HG02588 (cell line): ENCODE results near the gene SEC14L2.
"Not testable (repeated sequence)": the region's sequence is repeated elsewhere in the genome, so short reads cannot be mapped to it uniquely, and the experiment has no call there.

Experiments
- ATAC-seq: cut with Tn5 transposase; IDR thresholded peaks from one replicate; pipeline ENCODE4 v1.9.1; 2021; ENCODE audit warnings: mild to moderate bottlenecking, moderate library complexity; ENCODE audit not compliant: unreplicated experiment

Gene SEC14L2

DNA sequence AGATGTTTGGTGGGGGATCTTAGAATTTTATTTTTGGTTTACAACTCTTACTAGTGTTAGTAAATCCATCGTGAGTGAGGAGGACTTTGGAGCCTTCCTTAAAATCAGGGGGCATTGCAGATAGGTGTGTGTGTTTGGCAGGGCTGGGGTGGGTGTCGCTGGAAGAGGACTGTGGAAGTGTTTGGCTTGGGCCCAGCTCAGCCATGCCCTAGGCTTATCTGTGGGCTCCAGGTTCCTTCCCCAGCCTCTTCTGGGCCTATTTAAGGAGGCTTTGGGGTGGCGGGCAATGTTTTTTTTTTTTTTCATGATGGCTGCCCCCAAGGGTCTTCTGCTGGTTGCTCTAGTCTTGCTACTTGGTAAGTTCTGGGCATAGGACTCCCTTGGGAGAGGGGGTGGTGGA, 50.8 kb downstream of the SEC14L2 start:
- ATAC-seq = no peak

DNA sequence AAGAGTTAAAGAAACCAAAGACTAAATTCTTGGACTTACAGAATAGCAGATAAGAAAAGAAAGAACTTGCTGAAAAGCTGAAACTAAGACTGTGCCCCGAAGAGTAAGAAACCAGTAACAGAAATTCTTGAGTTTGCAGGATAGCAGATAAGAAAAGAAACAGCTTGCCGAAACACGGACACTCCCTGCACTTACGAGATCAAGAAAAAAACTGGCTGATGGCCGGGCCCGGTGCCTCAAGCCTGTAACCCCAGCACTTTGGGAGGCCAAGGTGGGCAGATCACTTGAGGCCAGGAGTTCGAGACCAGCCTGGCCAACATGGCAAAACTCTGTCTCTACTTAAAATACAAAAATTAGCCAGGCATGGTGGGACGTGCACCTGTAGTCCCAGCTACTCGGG, 54.7 kb downstream of the SEC14L2 start:
- not testable (repeated sequence) for ATAC-seq

DNA sequence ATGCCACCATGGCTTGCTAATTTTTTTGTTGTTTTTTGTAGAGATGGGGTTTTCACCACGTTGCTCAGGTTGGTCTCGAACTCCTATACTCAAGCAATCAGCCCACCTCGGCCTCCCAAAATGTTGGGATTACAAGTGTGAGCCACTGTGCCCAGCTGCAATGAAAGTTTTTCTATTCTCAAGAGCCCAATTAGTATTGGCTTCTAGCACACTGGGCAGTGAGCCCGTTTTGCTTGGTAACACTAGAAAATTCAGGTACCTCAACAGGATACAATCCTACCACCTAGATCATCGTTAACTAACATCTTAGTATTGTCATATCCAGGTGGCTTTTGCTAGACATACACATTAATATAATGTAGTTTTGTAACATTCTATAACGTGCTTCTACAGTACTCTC, 56.0 kb downstream of the SEC14L2 start:
- no peak for ATAC-seq

DNA sequence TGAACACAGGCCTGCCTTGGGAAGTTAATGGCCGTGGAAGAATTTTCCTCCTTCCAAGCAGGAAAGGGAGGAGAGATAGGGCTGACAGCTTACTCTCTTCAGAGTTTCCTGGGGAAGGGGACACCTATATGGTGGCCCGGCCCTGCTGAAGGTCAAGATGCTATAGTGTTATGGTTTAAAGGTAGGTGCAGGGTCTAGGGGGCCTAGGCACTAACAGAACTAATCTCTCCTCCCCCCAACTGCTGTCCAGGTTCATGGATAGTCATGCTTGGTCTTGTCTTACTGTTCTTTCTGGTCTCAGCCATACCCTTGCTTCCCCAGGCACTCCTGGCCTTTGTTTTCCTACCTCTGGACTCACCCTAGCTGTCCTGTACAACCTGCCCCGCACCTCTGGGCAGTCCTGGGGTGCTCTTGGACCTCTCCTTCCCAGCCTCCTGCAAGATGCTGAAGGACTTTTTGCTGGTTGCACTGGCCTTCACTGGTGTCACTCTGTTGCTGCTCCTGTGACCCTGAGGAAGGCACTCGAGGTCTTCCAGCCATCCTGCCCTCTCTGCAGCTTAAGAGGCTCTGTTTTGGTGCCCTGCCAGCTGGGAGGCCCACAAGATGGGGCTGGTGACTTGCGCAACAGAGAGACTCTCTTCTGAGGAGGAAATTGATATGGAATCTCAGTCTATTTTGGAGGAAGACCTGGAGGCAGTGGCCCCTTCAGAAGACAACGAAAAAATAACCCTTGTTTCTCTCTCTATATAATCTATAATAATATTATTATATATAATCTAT, 57.1 kb downstream of the SEC14L2 start:
- ATAC-seq = no peak

DNA sequence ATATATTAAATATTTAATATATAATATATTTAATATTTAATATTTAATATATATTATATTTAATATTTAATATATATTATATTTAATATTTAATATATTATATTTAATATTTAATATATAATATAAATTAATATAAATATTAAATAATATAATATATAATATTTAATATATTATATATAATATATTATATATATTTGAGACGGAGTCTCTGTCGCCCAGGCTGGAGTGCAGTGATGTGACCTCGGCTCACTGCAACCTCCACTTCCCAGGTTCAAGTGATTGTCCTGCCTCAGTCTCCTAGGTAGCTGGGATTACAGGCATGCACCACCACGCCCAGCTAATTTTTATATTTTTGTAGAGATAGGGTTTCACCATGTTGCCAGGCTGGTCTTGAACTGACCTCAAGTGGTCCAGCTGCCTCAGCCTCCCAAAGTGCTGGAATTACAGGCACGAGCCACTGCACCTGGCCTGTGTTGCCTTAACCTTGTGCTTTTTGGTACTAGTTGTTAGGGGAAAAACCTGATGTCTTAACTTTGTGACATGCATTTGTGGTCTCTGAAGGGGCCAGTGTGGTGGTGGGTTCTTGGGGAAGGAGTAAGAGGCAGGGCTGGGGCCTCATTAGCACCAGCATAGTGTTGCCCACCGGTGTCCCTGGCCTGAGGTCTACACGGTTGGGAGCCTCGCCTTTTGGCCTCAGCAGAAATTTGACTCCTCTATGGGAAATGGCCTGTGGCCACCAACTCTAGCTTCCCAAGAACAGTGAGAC, 58.4 kb downstream of the SEC14L2 start:
- no peak for ATAC-seq

DNA sequence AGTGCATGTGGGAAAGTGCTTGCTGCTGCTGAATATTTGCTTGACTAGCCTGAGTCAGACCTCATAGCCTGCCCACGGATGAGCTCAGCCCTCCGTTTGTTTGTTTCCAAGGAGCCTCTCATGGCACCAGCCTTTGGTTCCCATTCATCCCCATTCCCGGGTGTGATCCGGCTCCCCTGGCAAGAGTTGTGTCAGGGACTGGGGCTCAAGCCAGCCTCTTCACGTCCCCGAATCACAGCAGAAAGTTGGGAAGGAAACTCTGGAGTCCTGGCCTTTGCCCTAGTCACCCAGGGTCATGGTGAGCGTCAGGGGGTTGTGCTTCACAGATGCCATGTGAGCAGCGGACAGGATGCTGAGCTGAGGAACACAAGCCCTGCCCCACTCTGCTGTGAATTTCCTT, 61.2 kb downstream of the SEC14L2 start:
- no peak for ATAC-seq

DNA sequence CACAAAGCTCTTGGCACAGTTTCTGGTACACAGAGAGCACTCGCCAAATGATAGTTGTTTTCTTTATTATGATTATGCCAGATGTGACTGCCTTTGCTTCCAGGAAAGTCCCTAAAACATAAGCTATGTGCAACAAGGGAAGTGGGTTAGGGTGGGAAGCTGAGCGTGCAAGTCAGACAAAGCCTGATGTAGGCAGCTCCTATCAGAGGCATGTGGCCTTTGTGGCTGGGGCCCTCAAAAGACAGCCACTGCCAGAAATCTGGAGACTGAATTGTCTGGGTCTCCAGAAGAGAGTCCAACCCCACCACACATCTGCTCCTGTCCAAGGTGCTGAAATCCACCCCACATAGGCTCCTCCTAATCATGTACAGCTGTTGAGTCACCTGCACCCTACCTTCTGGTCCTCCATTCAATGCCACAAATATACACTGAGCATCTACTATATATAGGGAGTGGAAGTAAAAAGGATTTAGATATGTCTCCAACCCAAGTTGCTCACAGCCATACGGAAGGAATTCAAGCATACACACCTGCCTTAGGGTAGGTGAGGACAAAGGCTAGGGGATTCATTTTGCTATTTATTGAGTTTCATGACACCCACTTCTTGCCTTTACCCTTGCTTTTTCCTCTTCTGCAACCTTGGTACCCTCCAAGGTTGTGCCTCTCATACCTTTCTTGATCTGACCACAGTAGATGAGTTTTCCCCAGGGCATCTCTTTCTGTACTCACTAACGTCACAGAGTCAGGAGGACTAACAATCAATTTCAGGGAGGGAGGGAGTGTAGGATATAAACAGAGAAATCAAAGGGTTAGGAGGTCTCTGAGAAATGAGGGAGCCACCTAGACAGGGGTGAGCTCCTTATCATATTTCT, 62.6 kb downstream of the SEC14L2 start:
- ATAC-seq = no peak

DNA sequence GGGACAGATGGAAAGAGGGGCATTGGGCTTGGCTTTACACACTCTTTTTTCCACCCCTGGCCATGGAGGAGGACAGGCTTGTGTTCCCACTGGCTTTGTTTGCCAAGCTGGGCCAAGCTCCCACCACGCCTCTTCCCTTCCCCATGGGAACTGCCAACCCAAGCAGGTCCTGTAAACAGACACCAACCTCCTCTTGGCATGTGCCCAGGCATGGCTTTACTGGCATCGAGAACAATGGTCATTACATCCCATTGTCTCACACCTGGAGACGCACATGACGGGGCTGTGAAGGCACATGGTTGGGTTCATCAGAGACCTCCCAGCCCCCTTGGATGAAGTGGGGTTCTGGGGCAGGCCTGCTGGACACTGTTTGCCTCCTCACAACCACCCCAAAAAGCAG, 63.3 kb downstream of the SEC14L2 start:
- no peak for ATAC-seq

DNA sequence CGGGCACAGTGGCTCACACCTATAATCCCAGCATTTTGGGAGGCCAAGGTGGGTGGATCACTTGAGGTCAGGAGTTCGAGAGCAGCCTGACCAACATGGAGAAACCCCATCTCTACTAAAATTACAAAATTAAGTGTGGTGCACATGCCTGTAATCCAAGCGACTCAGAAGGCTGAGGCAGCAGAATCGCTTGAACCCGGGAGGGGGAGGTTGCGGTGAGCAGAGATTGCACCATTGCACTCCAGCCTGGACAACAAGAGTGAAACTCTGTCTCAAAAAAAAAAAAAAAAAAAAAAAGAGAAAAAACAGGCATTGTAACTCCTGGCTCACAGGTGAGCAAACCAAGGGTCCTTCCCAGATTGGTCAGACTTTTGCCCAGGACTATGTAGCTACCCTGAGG, 63.7 kb downstream of the SEC14L2 start:
- not testable (repeated sequence) for ATAC-seq

DNA sequence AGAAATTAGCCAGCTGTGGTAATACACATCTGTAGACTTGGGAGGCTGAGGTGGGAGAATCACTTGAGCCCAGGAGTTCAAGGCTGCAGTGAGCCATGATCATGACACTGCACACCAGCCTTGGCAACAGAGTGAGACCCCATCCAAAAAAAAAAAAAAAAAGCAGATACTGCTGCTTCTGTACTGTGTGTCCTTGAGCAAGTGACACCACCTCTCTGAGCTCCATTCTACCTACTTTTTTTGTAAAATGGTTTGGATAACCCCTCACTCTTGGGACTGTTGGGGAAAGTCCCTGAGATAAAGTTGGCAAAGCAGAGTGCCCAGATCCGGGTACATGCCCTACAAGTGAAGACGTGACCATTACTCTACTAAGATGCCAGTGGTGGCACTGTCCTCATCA, 72.3 kb downstream of the SEC14L2 start:
- no peak for ATAC-seq

DNA sequence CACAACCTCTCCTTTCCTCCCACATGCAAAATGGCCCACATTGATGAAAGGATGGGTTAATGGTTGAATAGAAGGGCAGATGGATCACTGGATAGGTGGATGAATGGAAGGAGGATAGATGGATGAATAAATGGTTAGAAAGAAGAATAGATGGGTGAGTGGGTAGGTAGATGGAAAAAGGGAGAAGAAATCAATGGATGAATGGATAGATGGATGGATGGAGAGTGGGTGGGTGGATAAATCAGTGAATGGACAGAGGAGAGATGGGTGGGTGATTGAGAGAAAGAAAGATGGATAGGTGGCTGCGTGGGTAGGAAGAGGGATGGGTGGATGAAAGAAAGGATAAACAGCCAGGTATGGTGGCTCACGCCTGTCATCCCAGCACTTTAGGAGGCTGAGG, 73.8 kb downstream of the SEC14L2 start:
- ATAC-seq = no peak

DNA sequence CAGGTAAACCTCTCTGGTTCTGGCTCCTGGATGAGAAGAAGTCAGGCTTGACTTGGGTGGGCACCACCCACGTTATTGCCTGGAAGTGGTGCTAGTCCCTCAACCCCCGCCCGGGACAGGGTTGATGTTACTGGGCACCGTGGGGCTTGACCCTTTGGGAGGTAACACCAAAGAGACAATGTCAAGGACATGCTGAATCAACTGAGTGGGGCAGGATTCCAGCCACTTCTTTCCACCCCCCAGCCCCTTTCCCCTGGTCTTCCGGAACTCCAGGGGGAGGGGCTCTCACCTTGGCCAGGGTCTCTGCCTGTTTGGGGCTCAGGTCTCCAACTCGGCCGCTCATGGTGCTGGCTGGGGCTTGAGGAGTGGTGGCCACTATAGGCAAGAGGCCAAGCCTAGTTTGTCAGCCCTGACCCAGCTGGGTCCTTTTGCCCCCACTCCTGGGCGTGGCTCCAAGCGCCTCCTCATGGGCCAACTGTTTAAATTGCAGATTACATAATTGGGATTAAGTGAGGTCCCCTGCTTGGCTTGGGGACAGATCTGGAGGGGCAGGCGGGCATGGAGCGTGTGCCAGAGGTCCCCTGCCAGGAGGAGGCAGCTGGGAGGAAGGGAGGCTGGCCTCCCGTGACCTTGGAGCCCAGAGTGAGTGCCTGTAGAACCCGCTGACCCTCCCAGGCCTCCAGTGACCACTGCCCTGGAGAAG, 74.9 kb downstream of the SEC14L2 start, which contains the start of gene SEC14L3:
SEC14L3 (minus strand) TSS at position 402 of the 703 bp plus-strand sequence; CDS start at position 343, 59 bp downstream.
- no peak for ATAC-seq

DNA sequence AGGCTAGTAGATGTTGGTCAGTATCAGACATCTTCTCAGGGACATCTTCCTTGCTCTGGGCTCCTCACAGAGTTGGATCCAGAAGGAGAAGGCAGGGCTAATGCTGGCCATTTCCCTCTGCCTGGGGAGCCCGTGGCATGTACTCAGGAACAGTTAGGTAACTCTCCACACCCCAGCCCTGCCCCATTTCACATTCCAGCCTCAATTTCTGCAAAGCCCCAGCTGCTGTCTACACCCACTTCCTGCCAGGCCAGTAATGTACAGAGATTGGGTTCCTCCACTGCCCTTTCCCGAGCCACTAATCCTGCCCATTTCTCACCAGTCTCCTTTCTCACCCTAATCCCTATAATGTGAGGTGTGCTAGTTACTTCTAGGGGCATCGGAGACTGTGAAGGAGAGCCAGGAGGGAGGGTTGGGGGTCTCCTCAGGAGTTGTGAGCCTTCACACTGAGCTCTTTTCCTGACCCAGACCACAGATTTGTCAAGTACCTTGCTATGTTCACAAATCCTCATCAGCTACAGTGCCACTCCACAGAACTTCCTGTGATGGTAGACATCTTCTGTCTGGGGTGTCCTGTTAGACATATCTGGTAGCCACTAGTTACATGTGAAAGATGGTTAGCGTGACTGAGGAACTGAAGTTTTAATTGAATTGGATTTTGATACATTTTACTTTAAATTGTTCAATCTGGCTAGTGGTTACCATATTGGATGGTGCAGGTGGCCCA, 76.3 kb downstream of the SEC14L2 start:
- no peak for ATAC-seq

DNA sequence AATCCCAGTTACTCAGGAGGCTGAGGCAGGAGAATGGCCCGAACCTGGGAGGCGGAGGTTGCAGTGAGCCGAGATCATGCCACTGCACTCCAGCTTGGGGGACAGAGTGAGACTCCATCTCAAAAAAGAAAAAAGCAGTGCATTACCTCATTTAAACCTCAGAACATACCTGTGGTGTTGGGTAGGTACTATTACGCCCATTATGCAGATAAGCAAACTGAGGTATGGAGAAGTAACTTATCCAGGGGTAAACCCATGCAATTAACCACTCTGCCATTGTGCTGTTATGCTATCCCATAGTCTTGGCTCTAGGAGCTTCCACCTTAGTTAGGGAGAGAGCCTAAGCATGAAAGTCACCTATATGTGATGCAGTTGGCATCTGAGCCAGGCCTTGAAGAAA, 77.3 kb downstream of the SEC14L2 start:
- ATAC-seq = no peak
